PC-3 (cell line): ENCODE measurements around the gene CCNE1. TPM values are rescaled to one million over a fixed set of nuclear protein-coding genes. Genes with fewer than 3 reads are reported as not detected.

Experiments used
- ATAC-seq: fragments of 200-7000 bp; cut with Tn5 transposase; 2 replicates; pipeline ENCODE4 v1.9.1; 2020; ENCODE audit warnings: mild to moderate bottlenecking, moderate library complexity
- BruUV-seq: library from RNA; stranded (reverse); fragments of 400-500 nt; replicated peaks from 2 replicates; lab custom pipeline; 2021; lab: Mats Ljungman, UMichigan
- CTCF ChIA-PET: fragments of 300-600 bp; sonication (Branson Sonifier 250); formaldehyde crosslinking; loops from one replicate; lab custom pipeline; 2022; ENCODE audit warnings: antibody characterized with exemption; lab: Charles Lee
- POLR2A ChIA-PET: fragments of 300-600 bp; sonication (Branson Sonifier 250); formaldehyde crosslinking; loops from one replicate; lab custom pipeline; 2022; ENCODE audit warnings: antibody characterized with exemption; ENCODE audit not compliant: unreplicated experiment; lab: Charles Lee
- DNase-seq: peaks from one replicate; pipeline ENCODE4 v3.0.0-alpha.2; 2015
- H2AFZ ChIP-seq: fragments of 300-600 bp; sonication (generic); 2 replicates; pipeline ENCODE4 v1.6.0; 2016; ENCODE audit warnings: antibody characterized with exemption, low read length
- H3F3A ChIP-seq: fragments of 300-600 bp; sonication (generic); one replicate; pipeline ENCODE4 v1.6.0; 2017; ENCODE audit warnings: antibody characterized with exemption, low read length, control low read depth, mild to moderate bottlenecking; ENCODE audit not compliant: unreplicated experiment
- H3K27ac ChIP-seq: fragments of 300-600 bp; sonication (generic); 2 replicates; pipeline ENCODE4 v1.5.1; 2016; ENCODE audit warnings: mild to moderate bottlenecking, low read length
- H3K27me3 ChIP-seq: fragments of 300-600 bp; sonication (generic); 2 replicates; pipeline ENCODE4 v1.6.1; 2016; ENCODE audit warnings: low read length, mixed read lengths
- H3K36me3 ChIP-seq: fragments of 300-600 bp; sonication (generic); 2 replicates; pipeline ENCODE4 v1.6.1; 2016; ENCODE audit warnings: low read depth, mixed run types, low read length, mixed read lengths
- H3K4me1 ChIP-seq: fragments of 300-600 bp; sonication (generic); 2 replicates; pipeline ENCODE4 v1.5.1; 2016; ENCODE audit warnings: low read length; ENCODE audit not compliant: insufficient read depth
- H3K4me2 ChIP-seq: fragments of 300-600 bp; sonication (generic); 2 replicates; pipeline ENCODE4 v1.6.0; 2016; ENCODE audit warnings: low read length
- H3K4me3 ChIP-seq: fragments of 300-600 bp; sonication (generic); 2 replicates; pipeline ENCODE4 v1.5.1; 2016; ENCODE audit warnings: mild to moderate bottlenecking, low read length, mixed read lengths
- H3K79me2 ChIP-seq: fragments of 300-600 bp; sonication (generic); 2 replicates; pipeline ENCODE4 v1.6.1; 2017; ENCODE audit warnings: low read length, mixed read lengths
- H3K9ac ChIP-seq: fragments of 300-600 bp; sonication (generic); 2 replicates; pipeline ENCODE4 v1.6.0; 2016; ENCODE audit warnings: mild to moderate bottlenecking, low read length
- H3K9me2 ChIP-seq: fragments of 300-600 bp; sonication (generic); replicated peaks from 2 replicates; pipeline ENCODE4 v1.6.1; 2016; ENCODE audit warnings: mixed run types, low read length, mixed read lengths
- H3K9me3 ChIP-seq: fragments of 300-600 bp; sonication (generic); 2 replicates; pipeline ENCODE4 v1.6.1; 2016; ENCODE audit warnings: low read length, mixed read lengths
- H4K20me1 ChIP-seq: fragments of 300-600 bp; sonication (generic); 2 replicates; pipeline ENCODE4 v1.6.1; 2016; ENCODE audit warnings: low read length, mixed read lengths
- EZH2 ChIP-seq: fragments of 300-600 bp; sonication (generic); IDR thresholded peaks from one replicate; pipeline ENCODE4 v1.6.1; 2017; ENCODE audit warnings: antibody characterized with exemption, mild to moderate bottlenecking, low read length; ENCODE audit not compliant: unreplicated experiment
- EZH2phosphoT487 ChIP-seq: fragments of 300-600 bp; sonication (generic); IDR thresholded peaks from 2 replicates; pipeline ENCODE4 v1.6.1; 2018; ENCODE audit warnings: mild to moderate bottlenecking, antibody characterized with exemption, low read length, borderline replicate concordance
- intact Hi-C: fragments of 100-400 bp; cut with micrococcal nuclease; formaldehyde crosslinking; loops from 2 replicates; pipeline ENCODE4 v1.9.0; 2023
- total RNA-seq: library from RNA; depleted of rRNA; stranded (reverse); fragments of >200 nt; gene quantifications from 2 replicates; pipeline ENCODE4 v1.2.3, GENCODE V29; 2014
- TF ChIP-seq, protein P1 (sequence below): fragments of 300-600 bp; sonication (generic); conservative IDR thresholded peaks from 2 replicates; pipeline ENCODE4 v1.5.1; 2017; ENCODE audit warnings: antibody characterized with exemption, low read depth, mild to moderate bottlenecking, low read length

The CCNE1 gene
- total RNA-seq, 1 experiment from 2014 or later: 10.9 TPM

- H3K4me2 ChIP-seq: no peak overlapping the region
- ChIA-PET POLR2A (no interaction called here), CTCF (no interaction called here)
- intact Hi-C loops: no loop called here
- no TSS peak for BruUV-seq
- no peaks in the 10 kb centered on the region for H3K79me2 ChIP-seq
- no peaks in the 10 kb centered on the region for H3K9me3 ChIP-seq
- DNase-seq (no peak), ATAC-seq (no peak)
- no peaks in the 10 kb centered on the region for H4K20me1 ChIP-seq
- no peak overlapping the region for H3K4me3 ChIP-seq
- H3K36me3 ChIP-seq: no peaks in the 10 kb centered on the region
- no peak overlapping the region for H3K27ac ChIP-seq
- H2AFZ ChIP-seq: no peak overlapping the region
- no peak overlapping the region for H3K9ac ChIP-seq
- no peaks in the 10 kb centered on the region for H3K4me1 ChIP-seq
- no peaks in the 10 kb centered on the region for H3K27me3 ChIP-seq
- H3F3A ChIP-seq: no peaks in the 10 kb centered on the region
- TF ChIP-seq EZH2: no peak
- no peak for TF ChIP-seq EZH2phosphoT487
- TF ChIP-seq, protein P1, sequence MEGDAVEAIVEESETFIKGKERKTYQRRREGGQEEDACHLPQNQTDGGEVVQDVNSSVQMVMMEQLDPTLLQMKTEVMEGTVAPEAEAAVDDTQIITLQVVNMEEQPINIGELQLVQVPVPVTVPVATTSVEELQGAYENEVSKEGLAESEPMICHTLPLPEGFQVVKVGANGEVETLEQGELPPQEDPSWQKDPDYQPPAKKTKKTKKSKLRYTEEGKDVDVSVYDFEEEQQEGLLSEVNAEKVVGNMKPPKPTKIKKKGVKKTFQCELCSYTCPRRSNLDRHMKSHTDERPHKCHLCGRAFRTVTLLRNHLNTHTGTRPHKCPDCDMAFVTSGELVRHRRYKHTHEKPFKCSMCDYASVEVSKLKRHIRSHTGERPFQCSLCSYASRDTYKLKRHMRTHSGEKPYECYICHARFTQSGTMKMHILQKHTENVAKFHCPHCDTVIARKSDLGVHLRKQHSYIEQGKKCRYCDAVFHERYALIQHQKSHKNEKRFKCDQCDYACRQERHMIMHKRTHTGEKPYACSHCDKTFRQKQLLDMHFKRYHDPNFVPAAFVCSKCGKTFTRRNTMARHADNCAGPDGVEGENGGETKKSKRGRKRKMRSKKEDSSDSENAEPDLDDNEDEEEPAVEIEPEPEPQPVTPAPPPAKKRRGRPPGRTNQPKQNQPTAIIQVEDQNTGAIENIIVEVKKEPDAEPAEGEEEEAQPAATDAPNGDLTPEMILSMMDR: no peak
- no peaks in the 10 kb centered on the region for H3K9me2 ChIP-seq
These were observed 27.1 kb upstream of the CCNE1 start for GRCh38 chr19:29784598-29785223.

GRCh38 chr19:29785360-29785759, 26.4 kb upstream of the CCNE1 start:
- H3K27ac ChIP-seq: no peak overlapping the region
- no peak overlapping the region for H3K4me3 ChIP-seq
- BruUV-seq: no TSS peak
- TF ChIP-seq, protein P1: no peak
- TF ChIP-seq EZH2 (no peak), EZH2phosphoT487 (no peak)
- ChIA-PET POLR2A (no interaction called here), CTCF (no interaction called here)
- DNase-seq: no peak
- intact Hi-C loops: no loop called here
- no peaks in the 10 kb centered on the region for H3K79me2 ChIP-seq
- no peak for ATAC-seq
- H4K20me1 ChIP-seq: no peaks in the 10 kb centered on the region
- H3K9me2 ChIP-seq: no peaks in the 10 kb centered on the region
- no peaks in the 10 kb centered on the region for H3K27me3 ChIP-seq
- H3K9ac ChIP-seq: no peak overlapping the region
- no peaks in the 10 kb centered on the region for H3K9me3 ChIP-seq
- no peaks in the 10 kb centered on the region for H3K4me1 ChIP-seq
- no peaks in the 10 kb centered on the region for H3F3A ChIP-seq
- no peak overlapping the region for H2AFZ ChIP-seq
- H3K36me3 ChIP-seq: no peaks in the 10 kb centered on the region
- H3K4me2 ChIP-seq: no peak overlapping the region

DNA sequence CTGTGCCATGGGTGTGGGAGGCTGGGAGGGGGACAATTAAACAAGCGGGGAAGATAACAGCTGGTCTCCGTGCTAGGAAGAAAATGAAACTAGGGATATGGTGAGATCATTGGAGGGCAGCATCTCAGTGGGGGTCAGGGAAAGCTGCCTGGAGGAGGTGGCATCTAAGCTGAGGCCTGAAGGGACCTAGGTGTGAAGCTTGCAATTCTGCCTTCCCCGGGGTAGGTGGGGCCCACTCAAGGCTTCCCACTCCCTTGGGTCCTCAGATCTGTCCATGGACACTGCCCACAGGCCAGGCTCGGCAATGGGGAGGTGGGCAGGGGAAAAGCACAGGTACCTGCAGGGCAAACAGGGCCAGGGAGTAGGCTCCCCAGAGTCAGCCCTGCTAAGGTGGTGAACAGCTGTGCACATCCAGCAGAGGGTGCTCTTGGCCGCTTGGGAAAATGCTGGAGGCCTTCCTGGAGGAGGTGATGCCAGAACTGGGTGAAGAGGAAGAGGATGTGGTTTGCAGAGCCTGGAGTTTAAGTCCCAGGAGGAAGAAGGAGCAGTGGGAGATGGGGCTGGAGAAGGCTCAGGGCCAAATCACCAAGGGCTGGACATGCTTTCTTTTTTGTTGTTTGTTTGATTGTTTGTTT, 25.7 kb upstream of the CCNE1 start:
- Histone ChIP-seq H2AFZ (no peak overlapping the region), H3K79me2 (no peaks in the 10 kb centered on the region), H3K27me3 (no peaks in the 10 kb centered on the region), H3K9me2 (no peaks in the 10 kb centered on the region), H3K4me1 (no peaks in the 10 kb centered on the region), H3K4me3 (no peak overlapping the region), H3K9me3 (no peaks in the 10 kb centered on the region), H3K36me3 (no peaks in the 10 kb centered on the region), H3K27ac (no peak overlapping the region), H3K9ac (no peak overlapping the region), H3K4me2 (no peak overlapping the region), H3F3A (no peaks in the 10 kb centered on the region), H4K20me1 (no peaks in the 10 kb centered on the region)
- POLR2A ChIA-PET: no interaction called here
- DNase-seq (no peak), ATAC-seq (no peak)
- no TSS peak for BruUV-seq
- TF ChIP-seq EZH2phosphoT487: no peak
- TF ChIP-seq, protein P1: peak; percentile 37
- intact Hi-C loops: no loop called here
- CTCF ChIA-PET: no interaction called here
